Measurements from ENCODE around the gene MRAP.

Gene MRAP

GRCh38 chr21:32337206-32337605, 38.6 kb downstream of the MRAP start:
- H3K4me3 ChIP-seq (ENCODE audit: low read depth, low read length) = no peak overlapping the region
- TF ChIP-seq, protein P1, sequence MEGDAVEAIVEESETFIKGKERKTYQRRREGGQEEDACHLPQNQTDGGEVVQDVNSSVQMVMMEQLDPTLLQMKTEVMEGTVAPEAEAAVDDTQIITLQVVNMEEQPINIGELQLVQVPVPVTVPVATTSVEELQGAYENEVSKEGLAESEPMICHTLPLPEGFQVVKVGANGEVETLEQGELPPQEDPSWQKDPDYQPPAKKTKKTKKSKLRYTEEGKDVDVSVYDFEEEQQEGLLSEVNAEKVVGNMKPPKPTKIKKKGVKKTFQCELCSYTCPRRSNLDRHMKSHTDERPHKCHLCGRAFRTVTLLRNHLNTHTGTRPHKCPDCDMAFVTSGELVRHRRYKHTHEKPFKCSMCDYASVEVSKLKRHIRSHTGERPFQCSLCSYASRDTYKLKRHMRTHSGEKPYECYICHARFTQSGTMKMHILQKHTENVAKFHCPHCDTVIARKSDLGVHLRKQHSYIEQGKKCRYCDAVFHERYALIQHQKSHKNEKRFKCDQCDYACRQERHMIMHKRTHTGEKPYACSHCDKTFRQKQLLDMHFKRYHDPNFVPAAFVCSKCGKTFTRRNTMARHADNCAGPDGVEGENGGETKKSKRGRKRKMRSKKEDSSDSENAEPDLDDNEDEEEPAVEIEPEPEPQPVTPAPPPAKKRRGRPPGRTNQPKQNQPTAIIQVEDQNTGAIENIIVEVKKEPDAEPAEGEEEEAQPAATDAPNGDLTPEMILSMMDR (IDR thresholded peaks at IDR 0.05; ENCODE audit: low read depth, low read length) = no peak

- TF ChIP-seq, protein P1 (IDR thresholded peaks at IDR 0.05; ENCODE audit: low read depth, low read length) = no peak
- no peak overlapping the region for H3K4me3 ChIP-seq (ENCODE audit: low read depth, low read length)
These were observed 39.7 kb downstream of the MRAP start for GRCh38 chr21:32338209-32338921.

DNA sequence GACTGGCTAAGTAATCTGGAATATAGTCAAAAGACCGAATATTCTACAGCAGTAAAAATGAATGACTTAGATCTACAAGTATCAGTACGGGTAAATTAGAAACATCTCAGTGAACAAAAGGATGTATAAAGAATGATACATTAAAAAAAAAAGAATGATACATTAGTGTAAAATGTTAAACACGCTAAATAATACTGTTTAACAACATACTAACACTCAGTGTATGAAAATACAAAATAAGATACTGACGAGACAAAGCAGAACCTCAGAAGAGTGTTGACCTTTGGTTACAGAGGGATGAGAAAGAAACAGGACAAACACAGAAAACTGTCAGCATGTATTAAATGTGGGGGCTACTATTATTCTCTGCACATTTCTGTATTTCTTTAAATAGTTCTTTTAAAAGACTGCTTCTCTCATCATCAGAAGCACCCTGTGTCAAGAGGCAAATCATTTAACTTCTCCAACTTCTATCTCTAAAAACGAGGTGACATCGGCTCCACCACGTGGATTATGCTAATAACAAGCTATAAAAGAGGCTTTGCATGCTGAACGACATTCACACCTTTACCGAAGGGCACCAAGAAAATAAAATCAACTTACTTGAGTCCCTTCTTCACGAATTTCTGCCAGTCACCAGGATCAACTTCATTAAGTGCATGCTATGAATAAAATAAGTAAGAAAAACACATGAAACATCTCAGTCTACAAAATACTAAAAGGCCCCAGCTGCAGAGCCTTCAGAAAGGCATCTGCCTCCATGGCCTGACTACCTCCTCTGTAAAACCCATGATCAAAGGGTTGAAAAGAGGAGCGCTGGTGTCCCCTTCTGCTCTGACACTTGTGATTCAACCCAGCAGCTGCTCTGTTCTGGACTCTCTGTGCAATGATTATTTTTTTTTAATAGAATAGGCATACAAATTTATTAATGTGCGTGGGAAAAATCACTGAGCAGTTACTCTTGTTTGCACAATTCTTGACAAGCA, 42.5 kb downstream of the MRAP start:
- TF ChIP-seq, protein P1 (IDR thresholded peaks at IDR 0.05; ENCODE audit: low read depth, low read length) = no peak
- H3K4me3 ChIP-seq (ENCODE audit: low read depth, low read length) = no peak overlapping the region

- H3K4me3 ChIP-seq (ENCODE audit: low read depth, low read length) = no peak overlapping the region
- TF ChIP-seq, protein P1 (IDR thresholded peaks at IDR 0.05; ENCODE audit: low read depth, low read length) = no peak
These were observed 48.3 kb downstream of the MRAP start for GRCh38 chr21:32346951-32347350.

DNA sequence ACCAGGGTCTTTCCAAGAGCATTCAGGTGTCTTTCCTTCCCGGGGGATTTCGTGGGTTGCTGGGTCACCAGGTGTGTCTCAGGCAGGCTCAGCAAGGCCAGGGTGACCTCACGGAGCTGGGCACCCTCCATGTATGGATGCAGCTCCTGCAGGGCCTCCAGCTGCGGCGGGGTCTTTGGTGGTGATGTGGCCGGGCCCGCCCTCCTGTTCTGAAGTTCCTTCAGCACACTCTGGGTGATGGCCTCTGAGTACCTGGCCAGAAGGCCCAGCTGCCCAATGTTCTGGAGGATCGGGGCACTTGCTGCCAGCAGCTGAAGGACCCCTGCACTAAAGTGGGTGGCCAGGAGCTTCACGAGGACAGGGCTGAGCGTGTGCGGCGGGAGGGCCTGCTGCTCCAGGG, 48.7 kb downstream of the MRAP start:
- TF ChIP-seq, protein P1 (IDR thresholded peaks at IDR 0.05; ENCODE audit: low read depth, low read length) = no peak
- no peak overlapping the region for H3K4me3 ChIP-seq (ENCODE audit: low read depth, low read length)

- TF ChIP-seq, protein P1 (IDR thresholded peaks at IDR 0.05; ENCODE audit: low read depth, low read length) = no peak
- no peak overlapping the region for H3K4me3 ChIP-seq (ENCODE audit: low read depth, low read length)
These were observed 49.3 kb downstream of the MRAP start for GRCh38 chr21:32347977-32348376.

Data from WI38 (cell line).